ENCODE data around the gene PLK4. TPM values are rescaled to one million over a fixed set of nuclear protein-coding genes. Genes with fewer than 3 reads are reported as not detected.
A peak's percentile ranks its signal among the peaks of the same experiment; 100 is the strongest.

The PLK4 gene
- total RNA-seq (2022), result 8.9 and 10.9 TPM in 2 replicates
- percentile 71 among the genes with signal in this experiment for Bru-seq, nascent RNA
- BruChase-seq, experiment 1, labeled RNA remaining after a 6-hour chase, result percentile 55 among the genes with signal in this experiment
- BruChase-seq, experiment 2, labeled RNA remaining after a 2-hour chase, result percentile 80 among the genes with signal in this experiment
- long read RNA-seq, transcript PLK4-201 (16 exons, 3,841 nt), result major isoform, 15 of 31 reads
- long read RNA-seq, partial matches to known transcripts, result 1 of 31 reads
- long read RNA-seq, other reads (novel, unspliced or antisense), result 15 of 31 reads

DNA sequence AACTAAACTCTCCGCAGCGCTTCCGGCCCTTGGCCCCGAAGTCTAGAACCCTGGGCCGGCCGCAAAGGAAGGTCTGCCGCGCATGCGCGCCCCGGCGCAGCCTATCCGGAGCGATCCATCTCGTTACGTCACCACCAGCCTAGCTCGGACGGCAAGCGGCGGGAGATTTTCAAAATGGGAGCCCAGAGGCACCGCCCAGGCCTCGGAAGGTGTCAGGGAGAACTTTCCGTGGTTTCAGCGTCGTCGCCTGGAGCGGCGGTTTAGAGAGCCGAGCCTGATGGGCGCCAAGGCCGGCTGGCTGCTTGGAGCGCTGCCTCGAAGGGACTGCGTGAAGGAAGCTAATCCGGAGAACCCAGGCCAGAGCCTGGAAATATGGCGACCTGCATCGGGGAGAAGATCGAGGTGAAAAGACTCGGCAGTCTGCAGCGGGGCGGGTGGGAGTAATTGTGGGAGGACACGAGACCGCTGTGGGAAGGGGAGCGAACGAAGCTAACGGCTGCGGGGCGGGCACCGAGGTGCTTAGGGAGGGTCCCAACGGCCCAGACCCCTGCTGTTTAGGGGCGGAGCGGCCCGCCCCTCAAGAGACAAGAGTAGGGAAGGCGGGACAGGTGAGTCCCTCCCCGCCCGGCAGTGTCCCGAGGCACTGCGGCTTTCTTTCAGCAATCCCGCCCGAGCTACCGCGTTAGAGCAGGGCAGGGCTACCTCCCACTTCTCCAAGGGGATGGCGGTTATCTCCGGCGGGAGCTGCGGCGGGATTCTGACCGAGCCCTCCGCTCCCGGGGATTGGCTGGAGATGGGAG lies at the start of gene PLK4:
Gene PLK4, plus strand, starts transcription at position 131 of the 800 bp plus-strand sequence. Its CDS starts 242 bp downstream, at position 373.
- ChIA-PET POLR2A (interaction anchor here (0.7 to 6.3 kb wide), 15 partner anchors 10 to 273 kb away, joined by 3 to 75 read pairs (median 5); partner anchors contain the start of genes ABHD18, HSPA4L, LARP1B and MFSD8), CTCF (interaction anchor here (0.7 to 2.6 kb wide), 6 partner anchors 9 to 172 kb away, joined by 3 to 13 read pairs (median 4); partner anchors contain the start of genes ABHD18 and MFSD8)
- Mint-ChIP-seq H3K27ac (ENCODE audit: low read depth, unreplicated experiment) (peak within 1 kb of the TSS; percentile 99), H3K4me3 (ENCODE audit: unreplicated experiment) (peak within 1 kb of the TSS; percentile 100), H3K9me3 (ENCODE audit: unreplicated experiment) (no peaks in the 10 kb centered on the region), H3K4me1 (ENCODE audit: insufficient read depth, unreplicated experiment) (peaks cover 18% of the 10 kb centered on the region), H3K27me3 (ENCODE audit: insufficient read depth, unreplicated experiment) (no peaks in the 10 kb centered on the region), H3K36me3 (ENCODE audit: insufficient read depth, unreplicated experiment) (peaks cover 13% of the 10 kb centered on the region)
- no TSS peak for BruUV-seq (replicated peaks)
- intact Hi-C loops (cut with micrococcal nuclease), result loop anchor here (1.0 to 10.0 kb wide), 3 partner anchors 84 to 184 kb away; partner anchors contain the start of genes ABHD18, HSPA4L, LARP1B and MFSD8
- TF ChIP-seq, protein P1, sequence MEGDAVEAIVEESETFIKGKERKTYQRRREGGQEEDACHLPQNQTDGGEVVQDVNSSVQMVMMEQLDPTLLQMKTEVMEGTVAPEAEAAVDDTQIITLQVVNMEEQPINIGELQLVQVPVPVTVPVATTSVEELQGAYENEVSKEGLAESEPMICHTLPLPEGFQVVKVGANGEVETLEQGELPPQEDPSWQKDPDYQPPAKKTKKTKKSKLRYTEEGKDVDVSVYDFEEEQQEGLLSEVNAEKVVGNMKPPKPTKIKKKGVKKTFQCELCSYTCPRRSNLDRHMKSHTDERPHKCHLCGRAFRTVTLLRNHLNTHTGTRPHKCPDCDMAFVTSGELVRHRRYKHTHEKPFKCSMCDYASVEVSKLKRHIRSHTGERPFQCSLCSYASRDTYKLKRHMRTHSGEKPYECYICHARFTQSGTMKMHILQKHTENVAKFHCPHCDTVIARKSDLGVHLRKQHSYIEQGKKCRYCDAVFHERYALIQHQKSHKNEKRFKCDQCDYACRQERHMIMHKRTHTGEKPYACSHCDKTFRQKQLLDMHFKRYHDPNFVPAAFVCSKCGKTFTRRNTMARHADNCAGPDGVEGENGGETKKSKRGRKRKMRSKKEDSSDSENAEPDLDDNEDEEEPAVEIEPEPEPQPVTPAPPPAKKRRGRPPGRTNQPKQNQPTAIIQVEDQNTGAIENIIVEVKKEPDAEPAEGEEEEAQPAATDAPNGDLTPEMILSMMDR (IDR thresholded peaks at IDR 0.05; ENCODE audit: unreplicated experiment), result no peak
- peak; percentile 96 for DNase-seq (ENCODE audit: unreplicated experiment)

DNA sequence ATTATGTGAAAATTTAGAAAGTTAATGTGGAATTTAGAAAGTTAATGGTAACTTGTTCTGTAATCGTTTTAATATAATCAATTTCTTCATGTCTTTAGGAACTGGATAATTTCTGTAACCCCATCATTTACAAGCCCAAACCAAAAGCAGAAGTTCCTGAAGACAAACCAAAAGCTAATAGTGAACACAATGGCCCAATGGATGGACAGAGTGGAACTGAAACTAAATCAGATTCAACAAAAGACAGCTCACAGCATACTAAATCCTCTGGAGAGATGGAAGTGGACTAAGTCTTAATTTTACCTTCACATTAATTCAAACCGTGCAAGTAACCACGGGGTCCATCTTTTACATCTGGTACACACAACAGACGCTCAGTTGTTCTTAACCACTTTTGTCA lies 48.1 kb upstream of the PLK4 start:
- CTCF ChIA-PET, result interaction anchor here (0.6 to 0.8 kb wide), 2 partner anchors 13 to 245 kb away, joined by 3 to 4 read pairs; no protein-coding TSS in a partner anchor
- TF ChIP-seq, protein P1 (IDR thresholded peaks at IDR 0.05; ENCODE audit: unreplicated experiment), result no peak
- no TSS peak for BruUV-seq (replicated peaks)
- intact Hi-C loops (cut with micrococcal nuclease), result no loop called here
- Mint-ChIP-seq H3K4me1 (ENCODE audit: insufficient read depth, unreplicated experiment) (no peaks in the 10 kb centered on the region), H3K27me3 (ENCODE audit: insufficient read depth, unreplicated experiment) (no peaks in the 10 kb centered on the region), H3K27ac (ENCODE audit: low read depth, unreplicated experiment) (no peak overlapping the region), H3K4me3 (ENCODE audit: unreplicated experiment) (no peak overlapping the region), H3K9me3 (ENCODE audit: unreplicated experiment) (no peaks in the 10 kb centered on the region), H3K36me3 (ENCODE audit: insufficient read depth, unreplicated experiment) (peaks cover 76% of the 10 kb centered on the region)
- DNase-seq (ENCODE audit: unreplicated experiment), result no peak
- POLR2A ChIA-PET, result interaction anchor here (1.0 to 1.9 kb wide), 2 partner anchors 9 to 133 kb away, joined by 3 to 6 read pairs; partner anchors contain the start of genes ABHD18 and MFSD8

DNA sequence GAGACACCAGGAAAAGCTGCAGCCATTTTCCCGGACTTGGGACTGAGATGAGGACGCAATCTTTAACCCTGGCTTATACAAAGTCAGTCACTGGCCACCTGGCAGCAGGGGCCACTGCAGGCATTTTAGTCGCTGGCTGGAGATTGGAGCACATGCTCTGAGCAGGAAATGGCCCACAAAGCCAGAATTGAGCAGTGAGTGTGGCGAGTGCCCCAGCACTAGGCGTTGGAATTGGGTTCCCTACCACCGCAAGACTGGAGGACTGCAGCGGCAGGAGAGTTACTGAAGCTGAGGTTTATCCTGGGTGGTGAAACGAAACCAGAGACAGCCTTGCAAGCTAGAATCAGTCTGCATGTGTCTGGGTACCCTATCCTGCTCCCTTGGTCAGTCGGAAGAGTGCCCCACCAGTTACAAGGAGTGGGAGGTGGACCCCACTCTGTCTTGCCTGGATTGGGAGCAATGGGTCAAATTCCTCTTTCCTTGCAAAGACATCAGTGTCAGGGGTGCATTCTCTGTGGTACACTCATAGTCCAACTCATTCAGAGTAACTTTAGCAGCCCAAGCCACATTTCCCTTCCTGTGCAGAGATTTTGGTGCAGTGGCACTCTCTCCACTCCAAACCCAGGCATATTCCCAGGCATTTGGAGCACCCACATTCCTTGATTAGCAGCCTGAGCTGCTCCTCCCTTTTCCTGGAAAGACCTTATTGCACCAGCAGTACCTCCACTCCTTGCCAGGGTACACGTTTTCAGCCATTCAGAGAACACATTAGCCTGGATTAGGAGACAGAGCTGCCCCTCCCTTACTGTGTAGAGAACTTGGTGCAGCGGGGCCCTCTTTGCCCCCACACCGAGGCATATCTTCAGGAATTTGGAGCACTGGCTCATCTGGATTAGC lies 36.7 kb upstream of the PLK4 start:
- no TSS peak for BruUV-seq (replicated peaks)
- Mint-ChIP-seq H3K36me3 (ENCODE audit: insufficient read depth, unreplicated experiment) (peaks cover 52% of the 10 kb centered on the region), H3K27me3 (ENCODE audit: insufficient read depth, unreplicated experiment) (no peaks in the 10 kb centered on the region), H3K4me1 (ENCODE audit: insufficient read depth, unreplicated experiment) (peaks cover 12% of the 10 kb centered on the region), H3K4me3 (ENCODE audit: unreplicated experiment) (no peak overlapping the region), H3K27ac (ENCODE audit: low read depth, unreplicated experiment) (no peak overlapping the region), H3K9me3 (ENCODE audit: unreplicated experiment) (peaks cover 17% of the 10 kb centered on the region)
- POLR2A ChIA-PET, result interaction anchor here (1.5 kb wide), 1 partner anchor 9 kb away, joined by 4 read pairs; no protein-coding TSS in a partner anchor
- DNase-seq (ENCODE audit: unreplicated experiment), result no peak
- CTCF ChIA-PET, result interaction anchor here (1.1 kb wide), 1 partner anchor 42 kb away, joined by 4 read pairs; no protein-coding TSS in a partner anchor
- intact Hi-C loops (cut with micrococcal nuclease), result no loop called here
- TF ChIP-seq, protein P1 (IDR thresholded peaks at IDR 0.05; ENCODE audit: unreplicated experiment), result no peak

Data from MCF 10A (cell line).